ENCODE results near the gene OR6C76.

Gene OR6C76

GRCh38 chr12:55470088-55470829 lies 44.2 kb downstream of the OR6C76 start, which contains the start of gene OR6C70:
OR6C70 (minus strand) TSS chr12:55470138; CDS start chr12:55470138, 0 bp downstream.
- no peaks in the 10 kb centered on the region for H3F3A ChIP-seq (ENCODE audit: insufficient read depth, low read length)
- no peaks in the 10 kb centered on the region for H3K79me2 ChIP-seq (ENCODE audit: insufficient read depth, low read length)
- no peaks in the 10 kb centered on the region for H3K27me3 ChIP-seq (ENCODE audit: insufficient read depth, low read length)
- H3K9me2 ChIP-seq (ENCODE audit: low read depth, low read length) = no peaks in the 10 kb centered on the region
- TF ChIP-seq EZH2 (IDR thresholded peaks at IDR 0.05; ENCODE audit: borderline replicate concordance, low read length) (no peak), CTCF (IDR thresholded peaks at IDR 0.05; ENCODE audit: low read length) (no peak)
- no peaks in the 10 kb centered on the region for H3K4me1 ChIP-seq (ENCODE audit: insufficient read depth, low read length, severe bottlenecking)
- no peak within 1 kb of the TSS for H3K4me3 ChIP-seq (ENCODE audit: low read depth, low read length, poor library complexity, severe bottlenecking)
- no peaks in the 10 kb centered on the region for H3K9me3 ChIP-seq (ENCODE audit: low read length)
- no peak within 1 kb of the TSS for H2AFZ ChIP-seq (ENCODE audit: low read length)
- no peak within 1 kb of the TSS for H3K9ac ChIP-seq (ENCODE audit: low read length)
- H3K4me2 ChIP-seq (ENCODE audit: low read length) = no peak within 1 kb of the TSS
- H3K27ac ChIP-seq (ENCODE audit: low read depth, low read length, poor library complexity, severe bottlenecking) = no peak within 1 kb of the TSS
- H4K20me1 ChIP-seq (ENCODE audit: insufficient read depth, low read length) = no peaks in the 10 kb centered on the region
- no peaks in the 10 kb centered on the region for H3K36me3 ChIP-seq (ENCODE audit: insufficient read depth, low read length)

- H3F3A ChIP-seq (ENCODE audit: insufficient read depth, low read length) = no peaks in the 10 kb centered on the region
- H3K79me2 ChIP-seq (ENCODE audit: insufficient read depth, low read length) = no peaks in the 10 kb centered on the region
- no peaks in the 10 kb centered on the region for H3K36me3 ChIP-seq (ENCODE audit: insufficient read depth, low read length)
- H2AFZ ChIP-seq (ENCODE audit: low read length) = no peak overlapping the region
- H3K4me3 ChIP-seq (ENCODE audit: low read depth, low read length, poor library complexity, severe bottlenecking) = no peak overlapping the region
- H3K27ac ChIP-seq (ENCODE audit: low read depth, low read length, poor library complexity, severe bottlenecking) = no peak overlapping the region
- H3K4me1 ChIP-seq (ENCODE audit: insufficient read depth, low read length, severe bottlenecking) = no peaks in the 10 kb centered on the region
- no peak for TF ChIP-seq CTCF (IDR thresholded peaks at IDR 0.05; ENCODE audit: low read length)
- no peak for TF ChIP-seq EZH2 (IDR thresholded peaks at IDR 0.05; ENCODE audit: borderline replicate concordance, low read length)
- no peaks in the 10 kb centered on the region for H4K20me1 ChIP-seq (ENCODE audit: insufficient read depth, low read length)
- H3K9me2 ChIP-seq (ENCODE audit: low read depth, low read length) = no peaks in the 10 kb centered on the region
- no peak overlapping the region for H3K9ac ChIP-seq (ENCODE audit: low read length)
- no peaks in the 10 kb centered on the region for H3K27me3 ChIP-seq (ENCODE audit: insufficient read depth, low read length)
- no peak overlapping the region for H3K4me2 ChIP-seq (ENCODE audit: low read length)
- no peaks in the 10 kb centered on the region for H3K9me3 ChIP-seq (ENCODE audit: low read length)
Observed at GRCh38 chr12:55472264-55472663, 46.2 kb downstream of the OR6C76 start.

Measured in OCI-LY1 (cell line).